ENCODE results near the gene NRBP1.

Gene NRBP1

GRCh38 chr2:27485496-27485895, 57.1 kb downstream of the NRBP1 start:
- Mint-ChIP-seq H3K36me3 (ENCODE audit: insufficient read depth) (peaks cover 26% of the 10 kb centered on the region), H3K4me1 (ENCODE audit: low read depth in 2 of 2) (peaks cover 4 to 14% of the 10 kb centered on the region in 2 donors), H3K4me3 (no peak overlapping the region), H3K27ac (no peak overlapping the region), H3K27me3 (no peaks in the 10 kb centered on the region), H3K9me3 (no peaks in the 10 kb centered on the region)
- DNase-seq, result no peak
- ATAC-seq (replicated peaks), result no peak

- H3K4me3 Mint-ChIP-seq, result peak overlapping the region; percentile 80 to 84
- peaks cover 10% of the 10 kb centered on the region for H3K36me3 Mint-ChIP-seq (ENCODE audit: insufficient read depth)
- no peaks in the 10 kb centered on the region for H3K9me3 Mint-ChIP-seq
- peaks cover 10 to 11% of the 10 kb centered on the region in 2 donors for H3K27me3 Mint-ChIP-seq
- H3K4me1 Mint-ChIP-seq (ENCODE audit: low read depth in 2 of 2), result peaks cover 4 to 14% of the 10 kb centered on the region in 2 donors
- ATAC-seq (replicated peaks) (peak; percentile 14), DNase-seq (no peak)
- H3K27ac Mint-ChIP-seq, result peak overlapping the region; percentile 95 to 97
Observed at GRCh38 chr2:27489118-27489497, 60.7 kb downstream of the NRBP1 start.

GRCh38 chr2:27489498-27490397, 61.3 kb downstream of the NRBP1 start, which contains the start of gene IFT172:
IFT172 (minus strand) TSS chr2:27489743; CDS start chr2:27489653, 90 bp downstream.
- peaks cover 15% of the 10 kb centered on the region in 2 donors for H3K27me3 Mint-ChIP-seq
- H3K9me3 Mint-ChIP-seq, result no peaks in the 10 kb centered on the region
- peak; percentile 89 for ATAC-seq (replicated peaks)
- peak; percentile 98 to 99 (median 98) for DNase-seq
- peaks cover 4 to 16% of the 10 kb centered on the region in 2 donors for H3K4me1 Mint-ChIP-seq (ENCODE audit: low read depth in 2 of 2)
- H3K4me3 Mint-ChIP-seq, result peak within 1 kb of the TSS; percentile 80 to 84
- peak within 1 kb of the TSS; percentile 95 to 97 for H3K27ac Mint-ChIP-seq
- H3K36me3 Mint-ChIP-seq (ENCODE audit: insufficient read depth), result peaks cover 10% of the 10 kb centered on the region
